GM12865 (cell line): ENCODE data around the gene SLC22A23.

Experiments used
- DNase-seq: peaks from one replicate; pipeline ENCODE4 v3.0.0; 2010; ENCODE audit warnings: low read depth
- H3K4me3 ChIP-seq: 2 replicates; pipeline ENCODE4 v1.5.1; 2011; ENCODE audit warnings: mild to moderate bottlenecking, low read depth, low read length, control low read depth
- TF ChIP-seq, protein P1 (sequence below): IDR thresholded peaks from 2 replicates; pipeline ENCODE4 v1.5.1; 2011; ENCODE audit warnings: low read length, control low read depth, low read depth, inconsistent platforms; ENCODE audit not compliant: insufficient read depth; ENCODE audit errors: missing control alignments

SLC22A23 gene

DNA sequence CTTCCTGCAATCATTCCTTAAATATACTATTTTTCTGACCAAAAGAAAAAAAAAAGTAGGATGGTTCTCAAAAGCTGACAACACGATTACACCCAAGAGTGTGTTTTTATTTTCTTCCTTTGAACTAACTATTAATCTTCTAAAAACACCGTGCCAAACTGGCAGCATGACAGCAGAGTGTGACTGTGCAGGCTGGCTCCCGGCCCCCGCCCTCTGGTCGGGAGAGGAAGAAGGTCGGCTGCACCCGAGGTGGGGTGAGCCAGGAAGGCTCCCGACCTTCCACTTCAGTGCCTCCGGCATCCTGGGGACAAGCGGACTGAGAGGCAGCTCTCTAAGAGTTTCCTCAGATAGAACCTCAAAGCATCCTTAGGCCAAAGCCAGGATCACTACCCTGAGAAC is 29.2 kb downstream of the SLC22A23 start:
- TF ChIP-seq, protein P1, sequence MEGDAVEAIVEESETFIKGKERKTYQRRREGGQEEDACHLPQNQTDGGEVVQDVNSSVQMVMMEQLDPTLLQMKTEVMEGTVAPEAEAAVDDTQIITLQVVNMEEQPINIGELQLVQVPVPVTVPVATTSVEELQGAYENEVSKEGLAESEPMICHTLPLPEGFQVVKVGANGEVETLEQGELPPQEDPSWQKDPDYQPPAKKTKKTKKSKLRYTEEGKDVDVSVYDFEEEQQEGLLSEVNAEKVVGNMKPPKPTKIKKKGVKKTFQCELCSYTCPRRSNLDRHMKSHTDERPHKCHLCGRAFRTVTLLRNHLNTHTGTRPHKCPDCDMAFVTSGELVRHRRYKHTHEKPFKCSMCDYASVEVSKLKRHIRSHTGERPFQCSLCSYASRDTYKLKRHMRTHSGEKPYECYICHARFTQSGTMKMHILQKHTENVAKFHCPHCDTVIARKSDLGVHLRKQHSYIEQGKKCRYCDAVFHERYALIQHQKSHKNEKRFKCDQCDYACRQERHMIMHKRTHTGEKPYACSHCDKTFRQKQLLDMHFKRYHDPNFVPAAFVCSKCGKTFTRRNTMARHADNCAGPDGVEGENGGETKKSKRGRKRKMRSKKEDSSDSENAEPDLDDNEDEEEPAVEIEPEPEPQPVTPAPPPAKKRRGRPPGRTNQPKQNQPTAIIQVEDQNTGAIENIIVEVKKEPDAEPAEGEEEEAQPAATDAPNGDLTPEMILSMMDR, result no peak
- H3K4me3 ChIP-seq, result no peak overlapping the region
- DNase-seq, result no peak

DNA sequence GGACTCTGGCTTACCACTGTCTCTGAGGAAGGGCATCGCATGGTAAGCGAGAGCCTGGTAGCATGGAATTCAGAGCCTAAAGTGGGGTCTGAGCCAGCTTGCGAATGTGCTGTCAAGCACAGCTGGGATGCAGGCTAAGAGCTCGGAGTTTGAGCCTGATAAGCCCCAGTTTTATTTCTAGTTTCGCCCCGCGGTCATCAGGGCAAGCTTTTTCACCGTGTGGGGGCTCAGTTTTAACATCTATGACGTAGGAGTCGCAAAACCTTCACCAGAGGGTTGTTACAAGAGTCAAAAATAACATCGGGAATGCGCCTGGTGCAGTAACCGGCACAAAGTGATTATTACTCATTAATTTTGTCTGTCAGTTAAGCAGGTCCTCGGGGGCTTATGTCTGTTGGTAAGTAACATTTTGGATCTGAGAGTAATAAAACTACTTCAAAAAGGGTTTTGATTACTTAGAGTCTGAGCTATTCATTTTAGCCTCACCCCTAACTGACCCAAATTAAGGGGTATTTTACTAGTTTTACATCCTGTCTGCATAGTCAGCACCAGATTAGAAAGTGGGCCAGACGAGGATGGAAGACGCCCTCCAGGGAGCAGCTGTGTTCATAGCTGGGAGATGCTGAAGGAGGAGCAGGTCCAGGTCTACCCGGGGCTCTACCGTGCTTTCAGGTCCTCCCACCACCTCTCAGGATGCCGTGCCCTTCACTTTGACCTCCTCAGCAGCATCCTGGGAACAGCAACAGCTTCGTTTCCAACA is 29.7 kb downstream of the SLC22A23 start:
- no peak for DNase-seq
- no peak overlapping the region for H3K4me3 ChIP-seq
- TF ChIP-seq, protein P1, result no peak

DNA sequence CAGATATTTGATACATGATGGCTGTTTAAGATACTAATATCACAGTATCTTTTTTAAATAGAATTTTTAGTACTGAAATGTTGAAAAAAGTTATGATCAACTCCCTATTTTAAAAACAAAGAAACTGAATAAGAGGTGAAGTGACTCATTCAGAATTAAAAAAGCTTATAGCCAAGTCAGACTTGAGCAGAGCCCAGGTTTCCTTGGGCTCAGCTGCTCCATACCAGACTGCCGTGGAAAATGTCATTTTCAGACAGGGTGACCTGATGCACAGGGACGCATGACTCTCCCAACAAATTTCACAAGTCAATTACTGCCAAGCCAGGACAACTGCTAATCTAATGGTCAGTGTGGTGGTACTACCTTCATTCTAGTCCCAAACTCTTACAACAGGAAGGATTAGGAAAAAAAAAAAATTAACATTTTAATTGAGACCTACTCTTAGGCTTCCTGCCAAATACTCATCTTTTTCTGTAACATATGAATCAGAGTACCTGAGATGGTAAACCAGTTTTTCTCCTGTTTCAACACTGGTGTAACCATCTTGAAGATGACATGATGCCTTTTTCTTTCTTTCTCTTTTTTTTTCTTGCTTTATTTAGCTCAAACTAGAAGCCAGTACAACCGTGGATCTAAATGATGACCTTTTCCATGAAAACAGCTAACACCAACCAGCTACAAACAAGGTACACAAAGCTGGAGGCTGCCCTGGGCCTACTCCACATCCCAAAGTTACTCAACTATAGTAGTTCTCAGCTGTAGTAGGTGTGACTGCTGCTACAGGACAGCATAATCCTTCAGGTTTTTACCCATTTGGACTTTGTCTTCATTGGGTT is 30.5 kb downstream of the SLC22A23 start:
- TF ChIP-seq, protein P1, result no peak
- no peak overlapping the region for H3K4me3 ChIP-seq
- no peak for DNase-seq

DNA sequence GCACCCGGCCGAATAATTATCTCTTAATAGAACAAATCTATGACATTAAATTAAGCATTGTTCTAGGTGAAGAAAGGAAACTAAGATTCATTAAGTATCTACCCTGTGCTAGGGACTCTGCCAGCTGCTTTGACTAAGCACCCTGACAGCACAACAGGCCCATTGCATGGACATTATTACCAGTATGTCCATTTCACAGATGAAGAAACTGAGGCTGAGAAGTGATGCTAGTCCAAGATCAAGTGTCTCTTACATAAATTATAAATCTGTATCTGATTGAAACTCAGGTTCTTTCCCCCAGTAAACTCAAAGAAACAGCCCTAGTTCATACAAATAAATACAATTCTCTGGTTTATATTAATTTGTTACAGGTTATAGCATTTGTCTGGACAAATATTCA is 31.3 kb downstream of the SLC22A23 start:
- no peak for DNase-seq
- TF ChIP-seq, protein P1, result no peak
- no peak overlapping the region for H3K4me3 ChIP-seq

DNA sequence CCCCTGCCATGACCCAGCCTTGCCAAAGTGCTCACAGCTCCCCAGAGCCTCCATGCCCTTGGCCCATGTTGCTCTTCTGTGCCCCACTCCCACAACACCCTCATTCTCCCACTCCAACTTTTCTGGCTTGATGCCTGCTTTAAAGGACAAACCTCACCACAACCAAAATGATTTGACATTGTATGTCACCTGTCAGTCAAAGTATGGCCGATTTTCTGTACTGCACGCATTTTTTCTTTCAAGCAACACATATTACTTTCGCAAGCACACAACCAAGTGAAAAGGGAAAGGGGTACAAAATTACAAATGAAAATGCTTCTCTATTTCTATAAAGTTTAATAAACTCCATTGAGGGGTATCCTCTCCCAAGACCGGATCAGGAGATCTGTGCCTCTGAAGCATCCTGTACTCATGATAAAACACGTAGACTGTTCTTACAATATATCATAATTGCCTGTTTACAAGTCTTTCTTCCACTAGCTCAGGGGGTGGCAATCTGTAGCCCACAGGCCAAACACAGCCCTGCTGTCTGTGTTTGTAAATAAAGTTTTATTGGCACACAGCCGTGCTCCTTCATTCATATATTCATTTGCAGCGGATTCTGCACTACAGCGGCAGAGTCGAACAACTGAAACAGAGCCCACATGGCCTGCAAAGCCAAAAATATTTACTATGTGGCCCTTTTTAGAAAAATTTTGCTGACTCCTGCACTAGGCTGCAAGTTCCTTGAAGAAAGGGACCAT is 32.5 kb downstream of the SLC22A23 start:
- no peak for DNase-seq
- TF ChIP-seq, protein P1, result no peak
- no peak overlapping the region for H3K4me3 ChIP-seq

DNA sequence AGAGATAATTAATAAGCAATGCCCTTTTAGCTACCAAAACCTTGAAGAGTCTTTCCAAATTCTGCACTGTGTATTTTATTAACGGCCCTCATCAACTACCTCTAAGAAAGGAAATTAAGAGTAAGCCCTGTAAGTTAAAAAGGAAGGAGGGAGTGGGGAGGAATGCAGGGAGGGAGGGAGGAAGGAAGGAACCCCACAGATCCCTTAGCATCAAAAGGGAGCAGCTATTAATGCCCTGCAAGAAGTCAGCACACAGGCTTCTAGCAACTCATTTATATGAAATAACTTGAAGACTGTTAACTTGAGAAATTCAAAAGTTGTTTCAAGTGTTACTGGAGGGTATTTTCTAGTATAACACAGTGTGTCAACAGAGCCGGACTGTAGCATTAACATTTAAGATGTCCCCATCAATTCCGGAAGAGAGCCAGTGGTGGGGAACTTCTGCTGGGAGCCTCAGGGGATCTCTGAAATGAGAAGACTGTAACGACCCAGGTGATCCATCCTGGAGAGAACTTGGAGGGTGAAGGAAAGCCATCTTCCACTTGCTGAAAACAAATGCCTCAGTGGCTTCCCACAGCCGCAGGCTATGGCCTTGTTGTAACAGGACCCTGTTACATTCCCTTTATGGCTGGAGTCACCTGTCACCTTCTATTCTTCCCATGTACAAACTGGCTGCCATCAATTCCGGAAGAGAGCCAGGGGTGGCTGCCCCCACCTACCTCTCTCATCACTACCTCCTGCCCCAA is 33.2 kb downstream of the SLC22A23 start:
- no peak overlapping the region for H3K4me3 ChIP-seq
- TF ChIP-seq, protein P1, result no peak

More for the DNA sequence above, 33.2 kb downstream of the SLC22A23 start:
- no peak for DNase-seq
